Fibroblast of the aortic adventitia (primary cell): ENCODE measurements around the gene SLC34A3. TPM values are rescaled to one million over a fixed set of nuclear protein-coding genes. Genes with fewer than 3 reads are reported as not detected.
"Not testable (repeated sequence)": the region's sequence is repeated elsewhere in the genome, so short reads cannot be mapped to it uniquely, and the experiment has no call there.

Source experiments
- DNase-seq: peaks from one replicate; pipeline ENCODE4 v3.0.0-alpha.2; 2010; ENCODE audit warnings: low read depth
- H3K4me3 ChIP-seq: 2 replicates; pipeline ENCODE4 v1.5.1; 2011; ENCODE audit warnings: low read depth, mild to moderate bottlenecking, control low read depth, low read length, moderate library complexity
- total RNA-seq: library from RNA; depleted of rRNA; stranded (reverse); fragments of >200 nt; gene quantifications from 2 replicates; pipeline ENCODE4 v1.2.3, GENCODE V29; 2012; ENCODE audit warnings: low replicate concordance
- TF ChIP-seq, protein P1 (sequence below): IDR thresholded peaks from 2 replicates; pipeline ENCODE4 v1.5.1; 2011; ENCODE audit warnings: mild to moderate bottlenecking, low read length, control low read depth, inconsistent platforms; ENCODE audit not compliant: insufficient read depth

The SLC34A3 gene
- total RNA-seq, 1 donor = not detected

DNA sequence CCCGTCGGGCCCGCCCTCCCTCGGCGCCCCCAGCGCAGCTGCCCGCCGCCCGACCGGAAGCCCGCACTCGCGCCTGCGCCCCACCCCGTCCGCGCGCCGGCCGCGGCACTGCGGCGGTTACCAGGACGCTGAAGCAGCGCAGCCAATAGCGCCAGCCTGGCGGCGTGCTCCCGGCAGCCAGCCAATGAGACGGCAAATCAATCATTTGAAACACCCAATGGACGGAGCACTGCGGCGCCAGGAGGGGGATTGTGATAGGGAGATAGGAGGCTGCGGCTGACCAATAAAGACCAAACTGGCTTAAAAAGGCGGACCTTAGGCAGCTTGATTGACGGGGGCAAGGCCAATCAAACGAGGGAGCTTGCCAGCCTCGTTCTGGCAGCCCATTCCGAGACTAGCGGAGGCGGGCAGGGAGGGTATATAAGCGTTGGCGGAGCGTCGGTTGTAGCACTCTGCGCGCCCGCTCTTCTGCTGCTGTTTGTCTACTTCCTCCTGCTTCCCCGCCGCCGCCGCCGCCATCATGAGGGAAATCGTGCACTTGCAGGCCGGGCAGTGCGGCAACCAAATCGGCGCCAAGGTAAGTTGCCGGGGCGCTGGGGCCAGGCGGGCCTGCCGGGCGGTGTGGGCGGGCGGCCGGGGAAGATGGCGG, 10.3 kb downstream of the SLC34A3 start, which contains the start of gene TUBB4B:
TSS of gene TUBB4B (plus strand) at position 447 of the 649 bp plus-strand sequence. CDS start at position 521, 74 bp downstream.
- peak; percentile 100 for DNase-seq
- peak within 1 kb of the TSS; percentile 82 for H3K4me3 ChIP-seq
- TF ChIP-seq, protein P1, sequence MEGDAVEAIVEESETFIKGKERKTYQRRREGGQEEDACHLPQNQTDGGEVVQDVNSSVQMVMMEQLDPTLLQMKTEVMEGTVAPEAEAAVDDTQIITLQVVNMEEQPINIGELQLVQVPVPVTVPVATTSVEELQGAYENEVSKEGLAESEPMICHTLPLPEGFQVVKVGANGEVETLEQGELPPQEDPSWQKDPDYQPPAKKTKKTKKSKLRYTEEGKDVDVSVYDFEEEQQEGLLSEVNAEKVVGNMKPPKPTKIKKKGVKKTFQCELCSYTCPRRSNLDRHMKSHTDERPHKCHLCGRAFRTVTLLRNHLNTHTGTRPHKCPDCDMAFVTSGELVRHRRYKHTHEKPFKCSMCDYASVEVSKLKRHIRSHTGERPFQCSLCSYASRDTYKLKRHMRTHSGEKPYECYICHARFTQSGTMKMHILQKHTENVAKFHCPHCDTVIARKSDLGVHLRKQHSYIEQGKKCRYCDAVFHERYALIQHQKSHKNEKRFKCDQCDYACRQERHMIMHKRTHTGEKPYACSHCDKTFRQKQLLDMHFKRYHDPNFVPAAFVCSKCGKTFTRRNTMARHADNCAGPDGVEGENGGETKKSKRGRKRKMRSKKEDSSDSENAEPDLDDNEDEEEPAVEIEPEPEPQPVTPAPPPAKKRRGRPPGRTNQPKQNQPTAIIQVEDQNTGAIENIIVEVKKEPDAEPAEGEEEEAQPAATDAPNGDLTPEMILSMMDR = no peak

DNA sequence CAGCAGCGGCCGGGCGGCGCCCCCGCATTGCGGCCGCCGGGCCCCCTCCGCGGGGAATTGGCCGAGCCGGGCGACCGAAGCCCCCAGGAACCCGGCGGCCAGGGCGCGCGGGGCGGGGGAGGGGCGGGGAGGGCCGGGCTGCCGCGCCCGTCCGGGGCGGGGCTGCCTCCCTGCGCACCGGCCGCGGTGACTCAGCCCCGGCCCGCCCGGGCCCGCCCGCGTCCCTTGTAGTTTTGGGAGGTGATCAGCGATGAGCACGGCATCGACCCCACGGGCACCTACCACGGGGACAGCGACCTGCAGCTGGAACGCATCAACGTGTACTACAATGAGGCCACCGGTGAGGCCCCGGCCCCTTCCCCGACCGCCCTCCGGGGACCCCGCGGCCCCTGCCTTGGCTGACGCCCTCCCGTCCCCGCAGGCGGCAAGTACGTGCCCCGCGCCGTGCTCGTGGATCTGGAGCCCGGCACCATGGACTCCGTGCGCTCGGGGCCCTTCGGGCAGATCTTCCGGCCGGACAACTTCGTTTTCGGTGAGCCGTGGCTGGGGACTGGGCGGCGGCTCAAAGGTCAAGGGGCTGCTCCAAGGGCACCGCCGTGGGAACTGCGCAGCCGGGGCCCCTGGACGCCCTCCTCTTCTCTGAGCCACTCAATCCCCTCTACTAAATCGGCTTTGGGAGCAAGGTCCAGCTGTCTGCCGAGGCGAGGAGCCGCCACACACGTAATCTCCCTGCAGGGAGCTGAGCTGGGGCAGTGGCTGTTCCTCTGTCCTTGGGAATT, 11.0 kb downstream of the SLC34A3 start:
- peak overlapping the region; percentile 82 for H3K4me3 ChIP-seq
- DNase-seq = peak; percentile 37
- TF ChIP-seq, protein P1 = no peak

DNA sequence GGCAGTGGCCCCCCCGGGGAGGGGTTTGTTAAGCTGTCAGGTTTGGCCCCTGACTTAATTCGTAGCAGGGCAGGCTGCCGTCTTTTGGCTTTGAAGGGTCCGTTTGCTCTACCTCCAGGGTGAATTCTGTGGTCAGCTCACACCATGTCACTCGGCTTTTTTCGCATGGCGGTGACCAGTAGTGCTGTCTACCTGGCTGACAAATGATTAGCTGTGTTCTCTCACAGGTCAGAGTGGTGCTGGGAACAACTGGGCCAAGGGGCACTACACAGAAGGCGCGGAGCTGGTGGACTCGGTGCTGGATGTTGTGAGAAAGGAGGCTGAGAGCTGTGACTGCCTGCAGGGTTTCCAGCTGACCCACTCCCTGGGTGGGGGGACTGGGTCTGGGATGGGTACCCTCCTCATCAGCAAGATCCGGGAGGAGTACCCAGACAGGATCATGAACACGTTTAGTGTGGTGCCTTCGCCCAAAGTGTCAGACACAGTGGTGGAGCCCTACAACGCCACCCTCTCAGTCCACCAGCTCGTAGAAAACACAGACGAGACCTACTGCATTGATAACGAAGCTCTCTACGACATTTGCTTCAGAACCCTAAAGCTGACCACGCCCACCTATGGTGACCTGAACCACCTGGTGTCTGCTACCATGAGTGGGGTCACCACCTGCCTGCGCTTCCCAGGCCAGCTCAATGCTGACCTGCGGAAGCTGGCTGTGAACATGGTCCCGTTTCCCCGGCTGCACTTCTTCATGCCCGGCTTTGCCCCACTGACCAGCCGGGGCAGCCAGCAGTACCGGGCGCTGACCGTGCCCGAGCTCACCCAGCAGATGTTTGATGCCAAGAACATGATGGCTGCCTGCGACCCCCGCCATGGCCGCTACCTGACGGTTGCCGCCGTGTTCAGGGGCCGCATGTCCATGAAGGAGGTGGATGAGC, 11.8 kb downstream of the SLC34A3 start:
- peak overlapping the region; percentile 82 for H3K4me3 ChIP-seq
- no peak for DNase-seq
- TF ChIP-seq, protein P1 = no peak

DNA sequence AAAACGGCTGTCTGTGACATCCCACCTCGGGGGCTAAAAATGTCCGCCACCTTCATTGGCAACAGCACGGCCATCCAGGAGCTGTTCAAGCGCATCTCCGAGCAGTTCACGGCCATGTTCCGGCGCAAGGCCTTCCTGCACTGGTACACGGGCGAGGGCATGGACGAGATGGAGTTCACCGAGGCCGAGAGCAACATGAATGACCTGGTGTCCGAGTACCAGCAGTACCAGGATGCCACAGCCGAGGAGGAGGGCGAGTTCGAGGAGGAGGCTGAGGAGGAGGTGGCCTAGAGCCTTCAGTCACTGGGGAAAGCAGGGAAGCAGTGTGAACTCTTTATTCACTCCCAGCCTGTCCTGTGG, 12.5 kb downstream of the SLC34A3 start:
- H3K4me3 ChIP-seq = peak overlapping the region; percentile 37
- DNase-seq = not testable (repeated sequence)

DNA sequence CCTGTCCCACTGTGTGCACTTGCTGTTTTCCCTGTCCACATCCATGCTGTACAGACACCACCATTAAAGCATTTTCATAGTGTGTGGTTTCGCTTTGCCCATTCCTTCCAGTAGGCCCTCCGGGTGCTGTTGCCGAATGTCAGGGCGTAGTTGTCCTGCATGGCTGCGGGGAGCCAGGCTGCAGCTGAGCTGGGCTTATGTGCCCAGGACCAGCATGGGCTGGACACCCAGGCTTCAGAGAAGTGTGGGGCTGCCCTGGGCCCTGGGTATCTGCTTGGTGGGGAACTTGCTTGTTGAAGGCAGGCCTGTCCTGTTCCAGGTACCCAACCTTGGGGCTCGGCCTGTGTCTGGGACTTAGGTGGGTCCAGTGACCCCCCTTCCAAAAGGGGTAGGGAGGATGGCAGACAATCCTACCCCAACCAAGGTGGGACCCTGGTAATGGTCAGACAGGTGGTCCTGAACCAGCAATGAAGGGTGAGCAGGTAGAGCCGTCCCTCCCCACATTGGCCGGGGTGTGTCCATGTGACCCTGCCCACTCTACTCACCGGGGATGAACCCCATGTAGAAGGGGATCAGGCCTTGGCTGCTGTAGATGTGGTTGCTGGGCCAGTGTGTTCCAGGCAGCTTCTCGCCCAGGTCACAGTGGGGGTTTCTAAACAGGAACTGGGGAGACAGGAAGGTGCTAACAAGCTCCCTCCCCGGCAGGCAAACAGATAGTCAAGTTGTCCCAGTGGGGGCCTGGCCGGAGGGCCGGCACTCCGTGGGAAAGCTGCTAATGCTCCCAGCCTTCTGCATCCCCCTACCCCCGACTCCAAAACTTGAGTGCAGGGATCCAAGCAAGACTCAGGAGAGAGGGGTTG, 13.2 kb downstream of the SLC34A3 start:
- H3K4me3 ChIP-seq = peak overlapping the region; percentile 37
- TF ChIP-seq, protein P1 = no peak
- no peak for DNase-seq

DNA sequence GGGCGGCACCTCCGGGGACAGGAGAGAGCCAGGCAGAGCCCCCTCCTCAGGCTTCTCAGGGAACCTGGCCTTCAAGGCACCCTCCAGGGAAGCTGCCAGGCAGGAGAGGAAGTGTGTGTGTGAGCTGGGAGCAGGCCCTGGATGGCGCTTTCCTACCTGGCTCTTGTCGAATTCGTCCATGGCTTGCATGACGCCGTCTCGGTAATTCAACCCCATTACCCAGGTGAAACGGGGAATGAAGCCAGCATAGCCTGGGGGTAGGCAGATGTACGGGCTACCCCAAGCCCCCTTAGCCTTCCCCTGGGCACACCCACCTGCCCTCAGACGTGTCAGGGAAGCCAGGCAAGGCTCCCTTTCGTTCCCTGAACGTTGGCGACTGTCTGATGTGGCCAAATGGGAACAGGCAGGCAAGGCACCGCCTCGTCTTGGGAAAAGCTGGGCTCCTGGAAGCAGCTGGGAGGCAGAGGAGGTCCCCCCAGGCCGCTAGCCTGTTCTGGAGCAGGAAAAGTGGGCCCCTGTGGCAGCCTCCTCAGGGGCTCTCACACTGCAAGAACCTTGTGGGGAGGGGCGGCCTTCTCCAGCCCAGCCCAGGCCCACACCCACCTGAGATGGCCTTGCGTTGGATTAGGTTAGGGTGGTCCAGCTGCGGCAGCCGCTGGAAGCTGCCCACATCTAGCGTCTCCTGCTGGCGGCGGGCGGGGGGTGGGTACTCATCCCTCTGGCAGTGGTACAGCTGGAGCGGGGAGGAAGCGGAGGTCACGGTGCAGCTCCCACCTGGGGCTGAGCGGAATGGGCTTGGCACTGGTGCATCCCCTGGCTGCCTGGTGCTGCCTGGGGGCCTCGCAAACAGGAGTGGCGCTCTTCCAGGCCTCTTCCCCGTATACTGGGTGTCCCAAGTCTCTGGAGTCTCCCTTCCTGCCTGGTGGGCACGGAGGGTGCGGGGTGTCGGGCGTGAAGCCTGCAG, 14.1 kb downstream of the SLC34A3 start:
- TF ChIP-seq, protein P1 = no peak
- DNase-seq = no peak
- no peak overlapping the region for H3K4me3 ChIP-seq
